HCT116 (cell line): ENCODE measurements around the gene DAGLA.

Experiments used
- EZH2 ChIP-seq: fragments of 200-600 bp; sonication (generic); IDR thresholded peaks from 2 replicates; pipeline ENCODE4 v1.6.1; 2017; ENCODE audit warnings: antibody characterized with exemption, mixed run types
- EZH2phosphoT487 ChIP-seq: fragments of 200-600 bp; IDR thresholded peaks from 2 replicates; pipeline ENCODE4 v1.6.1; 2018; ENCODE audit warnings: antibody characterized with exemption, borderline replicate concordance
- TF ChIP-seq, protein P1 (sequence below), 3 experiments: fragments of 200-600 bp in 1 of 3; sonication (generic) in 1 of 3; IDR thresholded peaks in 2 of 3; conservative IDR thresholded peaks in 1 of 3; 2 replicates each; pipeline ENCODE4 v1.5.1; 2012 to 2017; ENCODE audit warnings: low read depth in 2 of 3, low read length in 2 of 3, antibody characterized with exemption in 1 of 3, borderline replicate concordance in 1 of 3, control low read depth in 1 of 3, mild to moderate bottlenecking in 1 of 3, mixed read lengths in 1 of 3, mixed run types in 1 of 3, moderate library complexity in 1 of 3; ENCODE audit not compliant: insufficient read depth in 1 of 3
- TF ChIP-seq, protein P2 (sequence below): IDR thresholded peaks from 2 replicates; pipeline ENCODE4 v1.6.1; 2012

DNA sequence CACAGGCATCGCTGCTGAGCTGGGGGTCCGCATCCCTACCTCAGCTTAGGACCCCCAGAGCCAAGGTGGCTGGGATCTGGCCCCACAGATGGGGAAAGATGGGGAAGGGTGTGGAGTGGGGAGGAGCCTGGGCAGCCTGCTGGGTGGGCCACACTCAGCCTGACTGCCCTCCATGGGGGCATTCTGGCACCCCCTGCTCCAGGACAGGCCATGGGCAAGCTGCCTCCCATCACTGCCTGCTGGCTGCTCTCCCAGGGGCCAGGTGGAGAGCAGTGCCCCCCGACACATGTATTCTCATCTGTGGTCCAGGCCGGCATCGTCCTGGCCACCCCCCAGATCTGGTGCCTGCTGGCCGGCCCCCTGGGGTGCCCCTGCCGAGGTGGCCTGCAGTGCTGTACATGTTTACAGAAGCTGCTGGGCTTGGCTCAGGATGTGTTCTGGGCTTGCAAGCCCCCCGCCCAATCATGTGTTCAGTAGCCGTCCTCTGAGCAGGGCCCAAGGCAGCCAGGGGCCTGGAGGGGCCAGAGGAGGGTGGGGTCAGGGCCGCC lies 64.5 kb downstream of the DAGLA start:
- TF ChIP-seq EZH2 (no peak), EZH2phosphoT487 (no peak)
- TF ChIP-seq, protein P1, sequence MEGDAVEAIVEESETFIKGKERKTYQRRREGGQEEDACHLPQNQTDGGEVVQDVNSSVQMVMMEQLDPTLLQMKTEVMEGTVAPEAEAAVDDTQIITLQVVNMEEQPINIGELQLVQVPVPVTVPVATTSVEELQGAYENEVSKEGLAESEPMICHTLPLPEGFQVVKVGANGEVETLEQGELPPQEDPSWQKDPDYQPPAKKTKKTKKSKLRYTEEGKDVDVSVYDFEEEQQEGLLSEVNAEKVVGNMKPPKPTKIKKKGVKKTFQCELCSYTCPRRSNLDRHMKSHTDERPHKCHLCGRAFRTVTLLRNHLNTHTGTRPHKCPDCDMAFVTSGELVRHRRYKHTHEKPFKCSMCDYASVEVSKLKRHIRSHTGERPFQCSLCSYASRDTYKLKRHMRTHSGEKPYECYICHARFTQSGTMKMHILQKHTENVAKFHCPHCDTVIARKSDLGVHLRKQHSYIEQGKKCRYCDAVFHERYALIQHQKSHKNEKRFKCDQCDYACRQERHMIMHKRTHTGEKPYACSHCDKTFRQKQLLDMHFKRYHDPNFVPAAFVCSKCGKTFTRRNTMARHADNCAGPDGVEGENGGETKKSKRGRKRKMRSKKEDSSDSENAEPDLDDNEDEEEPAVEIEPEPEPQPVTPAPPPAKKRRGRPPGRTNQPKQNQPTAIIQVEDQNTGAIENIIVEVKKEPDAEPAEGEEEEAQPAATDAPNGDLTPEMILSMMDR (IDR thresholded peaks at IDR 0.05 in 2 of 3, conservative IDR thresholded peaks at IDR 0.05 in 1 of 3; ENCODE audit: borderline replicate concordance in 1 of 3, insufficient read depth in 1 of 3, low read depth in 2 of 3, low read length in 2 of 3) = no peak
- TF ChIP-seq, protein P2, sequence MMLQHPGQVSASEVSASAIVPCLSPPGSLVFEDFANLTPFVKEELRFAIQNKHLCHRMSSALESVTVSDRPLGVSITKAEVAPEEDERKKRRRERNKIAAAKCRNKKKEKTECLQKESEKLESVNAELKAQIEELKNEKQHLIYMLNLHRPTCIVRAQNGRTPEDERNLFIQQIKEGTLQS = no peak
